GM10266 (cell line): ENCODE measurements around the gene TAF11L7.
"Not testable (repeated sequence)": the region's sequence is repeated elsewhere in the genome, so short reads cannot be mapped to it uniquely, and the experiment has no call there.

ENCODE experiments used
- DNase-seq: peaks from one replicate; pipeline ENCODE4 v3.0.0; 2012; ENCODE audit errors: extremely low spot score
- CTCF ChIP-seq: IDR thresholded peaks from 2 replicates; pipeline ENCODE4 v1.5.1; 2012; ENCODE audit warnings: mild to moderate bottlenecking, low read depth; ENCODE audit not compliant: control insufficient read depth, insufficient read depth; ENCODE audit errors: missing control alignments

Gene TAF11L7

GRCh38 chr5:17585658-17586057 lies at the start of gene TAF11L7:
Gene TAF11L7 (minus strand): TSS chr5:17585758.
- DNase-seq: not testable (repeated sequence)

- no peak for TF ChIP-seq CTCF
- no peak for DNase-seq
Measured at GRCh38 chr5:17634160-17634559, 48.6 kb upstream of the TAF11L7 start, which contains the start of gene TAF11L14. Gene TAF11L14 (plus strand): TSS chr5:17634460.

- not testable (repeated sequence) for DNase-seq
Measured at GRCh38 chr5:17631788-17632187, 46.2 kb upstream of the TAF11L7 start, which contains the start of gene TAF11L13. Gene TAF11L13 (plus strand): TSS chr5:17632088.

- no peak for TF ChIP-seq CTCF
- no peak for DNase-seq
Measured at GRCh38 chr5:17625686-17626085, 40.1 kb upstream of the TAF11L7 start.

GRCh38 chr5:17620627-17621026 lies 35.1 kb upstream of the TAF11L7 start:
- no peak for TF ChIP-seq CTCF
- no peak for DNase-seq

GRCh38 chr5:17619354-17619753 lies 33.8 kb upstream of the TAF11L7 start:
- TF ChIP-seq CTCF: no peak
- DNase-seq: no peak

GRCh38 chr5:17614872-17615605 lies 29.5 kb upstream of the TAF11L7 start:
- DNase-seq: no peak
- no peak for TF ChIP-seq CTCF

- not testable (repeated sequence) for DNase-seq
Measured at GRCh38 chr5:17610092-17610491, 24.5 kb upstream of the TAF11L7 start, which contains the start of gene TAF11L12. Gene TAF11L12 (plus strand): TSS chr5:17610392.

GRCh38 chr5:17607461-17607860 lies 21.9 kb upstream of the TAF11L7 start:
- not testable (repeated sequence) for DNase-seq
